Measurements from ENCODE around the gene CLDN8.

Gene CLDN8

DNA sequence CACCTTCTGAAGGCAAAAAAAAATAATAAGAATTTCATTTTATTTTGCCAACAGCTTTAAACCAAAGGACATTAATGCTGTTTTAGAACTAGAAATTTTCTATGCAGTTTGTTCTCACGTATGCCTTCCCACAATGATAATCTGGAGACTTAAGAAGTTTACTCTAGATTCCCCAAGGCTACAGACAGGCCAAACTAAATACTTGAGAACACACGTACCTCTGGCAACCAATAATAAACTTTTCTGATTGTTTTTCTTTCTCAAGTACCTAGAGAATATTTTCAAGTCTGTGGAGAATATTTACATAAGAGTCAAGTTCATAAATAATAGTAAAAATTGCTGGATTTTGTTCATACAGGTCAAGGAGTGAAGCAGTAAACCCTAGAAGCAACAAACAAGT is 15.9 kb downstream of the CLDN8 start:
- DNase-seq, result no peak

DNA sequence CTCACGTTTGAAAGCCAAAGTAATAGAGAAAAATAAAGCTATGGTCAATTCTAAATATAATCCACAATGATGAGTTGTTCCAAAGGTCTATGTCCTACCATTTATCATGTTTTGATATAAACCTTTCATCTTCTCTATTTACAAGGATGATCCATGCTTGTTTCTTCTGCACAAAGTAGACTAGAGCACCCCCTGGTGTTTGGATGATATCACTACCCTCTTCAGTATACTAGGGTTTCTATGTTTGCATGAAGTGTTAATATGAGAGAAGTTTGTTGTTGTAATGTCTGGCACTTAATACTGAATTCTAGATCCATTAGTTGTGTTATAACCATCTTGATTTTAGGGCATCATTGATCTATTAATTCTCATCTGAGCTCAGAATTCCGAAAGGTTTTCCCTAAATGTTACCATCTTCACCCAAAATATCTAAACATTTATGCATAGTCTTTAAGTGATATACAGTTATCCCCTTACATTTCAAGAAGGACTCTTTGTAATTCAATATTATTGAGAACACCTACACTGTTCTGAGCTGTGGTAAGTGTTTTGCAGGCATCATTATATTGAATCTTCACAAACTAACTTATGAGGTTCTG is 21.1 kb downstream of the CLDN8 start:
- DNase-seq, result no peak

DNA sequence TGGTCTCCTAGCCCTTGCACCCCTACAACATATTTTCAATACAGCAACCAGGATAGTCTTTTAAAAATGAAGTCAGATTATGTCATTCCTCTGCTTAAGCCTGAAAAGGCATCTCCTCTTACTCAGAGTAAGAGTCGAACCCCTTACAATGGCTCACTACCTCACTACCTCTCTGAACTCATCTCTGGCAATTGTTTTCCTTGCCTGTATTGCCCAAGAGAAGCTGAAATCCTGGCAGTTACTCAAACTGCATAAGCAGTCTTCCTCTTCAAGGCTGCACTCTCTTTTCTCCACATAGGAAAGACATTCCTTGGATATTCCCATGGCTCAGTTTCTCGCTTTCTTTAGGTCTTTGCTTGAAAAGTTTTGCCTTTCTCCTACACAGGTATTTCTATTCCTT is 22.7 kb downstream of the CLDN8 start:
- no peak for DNase-seq

DNA sequence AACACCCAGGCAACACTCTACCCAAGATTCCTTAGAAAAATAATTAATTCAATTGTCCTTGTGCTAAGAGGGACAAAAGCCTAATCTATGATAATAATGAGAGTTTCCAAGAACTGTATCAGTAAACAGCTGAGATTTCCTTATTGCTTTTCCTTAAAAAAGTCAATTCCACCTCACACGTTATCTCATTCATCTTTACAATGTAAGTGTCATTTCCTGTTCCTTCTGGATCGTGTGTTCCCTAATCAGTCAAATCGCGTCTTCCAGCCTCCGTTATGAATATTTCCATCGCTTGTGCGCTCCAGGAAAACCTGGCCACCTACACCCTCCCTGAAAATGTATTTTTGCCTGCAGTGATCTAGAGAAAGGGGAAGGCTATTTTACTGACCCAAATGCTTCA is 25.3 kb downstream of the CLDN8 start:
- DNase-seq, result no peak

DNA sequence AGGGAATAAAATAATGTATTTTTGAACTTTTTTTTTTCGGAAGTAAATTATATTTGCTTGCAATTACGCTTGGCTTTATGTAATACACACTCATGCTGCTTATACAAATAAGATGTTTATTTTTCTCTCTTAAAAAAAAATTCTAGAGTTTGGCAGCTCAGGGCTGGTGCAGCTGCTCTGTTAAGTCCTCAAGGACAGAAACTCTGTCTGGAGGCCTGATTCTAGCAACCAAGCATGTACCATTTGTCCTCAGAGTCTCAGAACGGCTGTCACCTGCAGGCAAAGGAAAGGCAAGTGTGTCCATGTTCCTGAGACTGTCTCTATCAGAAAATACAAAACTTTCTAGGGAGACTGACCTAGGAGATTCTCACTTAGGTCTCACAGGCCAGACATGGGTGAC is 26.1 kb downstream of the CLDN8 start:
- no peak for DNase-seq

DNA sequence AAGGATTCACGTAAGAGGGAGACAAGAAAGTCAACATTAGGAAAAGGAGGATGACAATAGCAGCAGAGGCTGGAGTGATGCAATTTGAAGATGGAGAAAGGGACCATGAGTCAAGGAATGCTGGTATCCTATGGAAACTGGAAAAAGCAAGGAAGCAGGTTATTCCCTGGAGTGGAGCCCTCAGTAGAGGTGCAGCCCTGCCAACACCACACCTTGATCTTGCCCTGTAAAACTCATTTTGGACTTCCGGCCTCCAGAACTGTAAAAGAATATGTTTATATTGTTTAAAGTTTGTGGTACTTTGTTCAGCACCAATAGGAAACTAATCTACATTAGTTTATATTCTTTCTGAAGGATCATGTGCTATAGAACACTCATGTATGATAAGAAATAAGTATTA is 29.7 kb downstream of the CLDN8 start:
- no peak for DNase-seq

DNA sequence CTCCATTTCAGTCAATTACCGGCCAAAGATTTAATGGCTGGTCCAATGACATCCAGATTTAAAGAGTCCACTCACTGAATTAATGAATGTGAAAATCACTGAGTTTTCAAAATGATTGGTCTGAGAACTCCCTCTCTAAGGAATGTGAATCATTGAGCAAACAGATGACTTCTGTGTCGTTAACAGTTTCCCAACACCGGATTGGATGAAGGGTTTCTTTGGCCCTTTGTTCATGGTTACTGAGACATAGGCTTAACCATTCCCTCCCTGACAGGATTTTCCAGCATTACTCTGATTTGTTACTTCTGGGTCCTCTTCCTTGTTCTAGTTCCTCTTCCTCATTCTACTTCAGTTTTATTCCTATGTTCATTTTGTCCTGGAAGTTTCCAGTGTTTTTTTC is 47.8 kb downstream of the CLDN8 start:
- no peak for DNase-seq

DNA sequence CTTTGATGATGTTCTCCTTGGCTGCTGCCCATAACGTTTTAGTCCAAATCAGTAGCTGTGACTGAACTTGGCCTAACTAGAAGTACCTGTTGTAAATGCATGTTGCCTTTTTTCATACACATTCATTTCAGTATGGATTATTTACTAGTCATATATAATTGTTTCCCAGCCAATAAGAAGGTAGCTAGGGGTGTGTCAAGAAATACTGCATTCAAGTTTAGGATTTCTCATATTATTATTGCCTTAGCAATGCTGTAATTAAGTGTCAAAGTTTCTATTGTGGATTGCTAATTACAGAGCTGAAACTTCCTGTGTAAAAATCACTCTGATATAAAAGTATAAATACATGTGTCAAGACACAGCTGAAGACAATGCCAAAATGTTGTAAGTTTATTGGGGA is 49.2 kb downstream of the CLDN8 start, which contains the start of gene CLDN17:
CLDN17 (minus strand) TSS at position 101 of the 400 bp plus-strand sequence. CDS start 188 bp downstream, outside the sequence.
- DNase-seq, result no peak

DNA sequence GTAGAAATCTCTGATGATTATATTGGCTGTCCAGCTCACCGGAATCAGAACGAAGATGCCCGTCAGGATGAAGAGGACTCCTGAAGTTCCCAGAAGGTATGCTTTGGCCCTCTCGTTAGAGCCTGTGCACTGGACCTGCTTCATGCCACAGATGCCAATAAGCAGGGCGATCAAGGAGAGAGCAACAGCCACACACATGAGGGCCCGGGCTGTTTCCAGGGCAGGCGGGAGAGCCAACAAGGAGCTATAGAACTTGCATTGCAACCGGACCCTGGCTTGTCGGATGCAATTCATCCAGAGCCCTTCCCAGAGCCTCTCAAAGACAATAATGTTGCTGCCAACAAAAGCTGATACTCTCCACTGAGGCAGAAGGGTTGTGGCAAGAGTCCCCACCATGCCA is 49.7 kb downstream of the CLDN8 start:
- DNase-seq, result no peak

DNA sequence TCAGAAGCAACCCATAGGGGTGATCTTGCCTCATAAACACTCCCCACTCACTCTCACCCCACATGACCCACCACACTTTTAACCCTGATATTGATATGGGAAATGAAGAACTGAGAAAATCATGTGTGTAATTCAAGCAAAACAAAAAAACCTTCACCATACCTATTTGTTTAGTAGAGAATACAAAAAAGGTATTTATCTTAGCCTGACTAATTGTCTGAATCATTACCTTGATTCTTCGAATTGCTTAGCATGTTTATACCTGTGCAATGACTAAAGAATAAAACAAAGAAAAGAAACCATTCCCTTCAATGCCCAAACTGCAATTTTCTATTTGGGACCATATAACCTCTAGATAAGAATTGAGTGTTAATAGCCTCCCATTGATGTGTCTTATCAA is 51.1 kb downstream of the CLDN8 start:
- DNase-seq, result no peak
